Measurements from ENCODE around the gene ACADVL.
"Not testable (repeated sequence)": the region's sequence is repeated elsewhere in the genome, so short reads cannot be mapped to it uniquely, and the experiment has no call there.

Gene ACADVL

DNA sequence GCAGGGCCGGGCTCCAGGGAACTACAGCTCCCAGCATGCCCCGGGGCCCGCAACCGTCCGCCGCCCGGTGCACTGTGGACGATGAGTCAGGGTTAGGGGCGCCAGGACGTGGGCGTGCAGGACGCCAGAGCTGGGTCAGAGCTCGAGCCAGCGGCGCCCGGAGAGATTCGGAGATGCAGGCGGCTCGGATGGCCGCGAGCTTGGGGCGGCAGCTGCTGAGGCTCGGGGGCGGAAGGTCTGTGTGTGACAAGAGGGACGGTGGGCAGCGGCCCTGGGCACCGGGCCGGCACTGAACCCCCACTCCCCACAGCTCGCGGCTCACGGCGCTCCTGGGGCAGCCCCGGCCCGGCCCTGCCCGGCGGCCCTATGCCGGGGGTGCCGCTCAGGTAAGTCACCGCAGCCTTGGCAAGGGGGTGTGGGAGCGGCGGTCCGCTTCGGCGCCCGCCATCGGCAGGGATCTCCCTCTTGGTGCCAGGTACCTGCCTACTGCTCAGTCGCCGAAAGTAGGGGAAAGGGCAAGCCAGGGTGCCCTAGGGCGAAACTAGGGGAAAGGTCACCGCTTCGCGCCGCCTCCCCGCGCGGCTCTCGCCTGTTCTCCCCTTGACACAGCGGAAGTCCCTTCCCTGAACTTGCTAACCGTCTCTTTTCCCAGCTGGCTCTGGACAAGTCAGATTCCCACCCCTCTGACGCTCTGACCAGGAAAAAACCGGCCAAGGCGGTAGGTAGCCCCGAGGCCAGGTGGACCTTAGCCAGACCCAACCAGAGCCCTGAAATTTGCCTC, at the start of gene ACADVL, which contains the start of gene DLG4:
Gene ACADVL (plus strand): TSS at position 127 of the 781 bp plus-strand sequence. CDS start 47 bp downstream, at position 174.
Gene DLG4 (minus strand): TSS at position 25 of the 781 bp plus-strand sequence.
- no peak for DNase-seq

DNA sequence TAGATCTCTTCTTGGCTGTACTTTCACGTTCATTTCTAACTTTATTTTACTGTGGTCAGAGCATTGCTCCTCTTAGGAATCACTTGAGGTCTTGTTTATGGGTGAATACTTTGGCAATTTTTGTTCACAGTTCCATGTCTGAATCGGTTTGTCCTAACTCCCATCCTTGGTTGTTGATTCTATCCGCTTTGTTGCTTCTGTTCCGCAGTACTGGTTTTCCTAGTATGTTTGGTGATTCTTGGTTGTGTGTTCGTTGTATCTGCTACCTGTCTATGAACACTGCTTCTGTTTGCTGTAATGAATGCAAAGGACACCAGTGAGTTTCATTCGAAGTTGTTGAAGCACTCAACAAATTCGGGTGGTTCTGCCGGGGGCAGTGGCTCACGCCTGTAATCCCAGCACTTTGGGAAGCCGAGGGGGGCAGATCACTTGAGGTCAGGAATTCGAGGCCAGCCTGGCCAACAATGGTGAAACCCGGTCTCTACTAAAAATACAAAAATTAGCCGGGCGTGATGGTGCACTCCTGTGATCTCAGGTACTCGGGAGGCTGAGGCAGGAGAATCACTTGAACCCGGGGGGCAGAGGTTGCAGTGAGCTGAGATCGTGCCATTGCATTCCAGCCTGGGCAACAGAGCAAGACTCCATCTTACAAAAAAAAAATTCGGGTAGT, 47.1 kb upstream of the ACADVL start:
- DNase-seq: not testable (repeated sequence)

DNA sequence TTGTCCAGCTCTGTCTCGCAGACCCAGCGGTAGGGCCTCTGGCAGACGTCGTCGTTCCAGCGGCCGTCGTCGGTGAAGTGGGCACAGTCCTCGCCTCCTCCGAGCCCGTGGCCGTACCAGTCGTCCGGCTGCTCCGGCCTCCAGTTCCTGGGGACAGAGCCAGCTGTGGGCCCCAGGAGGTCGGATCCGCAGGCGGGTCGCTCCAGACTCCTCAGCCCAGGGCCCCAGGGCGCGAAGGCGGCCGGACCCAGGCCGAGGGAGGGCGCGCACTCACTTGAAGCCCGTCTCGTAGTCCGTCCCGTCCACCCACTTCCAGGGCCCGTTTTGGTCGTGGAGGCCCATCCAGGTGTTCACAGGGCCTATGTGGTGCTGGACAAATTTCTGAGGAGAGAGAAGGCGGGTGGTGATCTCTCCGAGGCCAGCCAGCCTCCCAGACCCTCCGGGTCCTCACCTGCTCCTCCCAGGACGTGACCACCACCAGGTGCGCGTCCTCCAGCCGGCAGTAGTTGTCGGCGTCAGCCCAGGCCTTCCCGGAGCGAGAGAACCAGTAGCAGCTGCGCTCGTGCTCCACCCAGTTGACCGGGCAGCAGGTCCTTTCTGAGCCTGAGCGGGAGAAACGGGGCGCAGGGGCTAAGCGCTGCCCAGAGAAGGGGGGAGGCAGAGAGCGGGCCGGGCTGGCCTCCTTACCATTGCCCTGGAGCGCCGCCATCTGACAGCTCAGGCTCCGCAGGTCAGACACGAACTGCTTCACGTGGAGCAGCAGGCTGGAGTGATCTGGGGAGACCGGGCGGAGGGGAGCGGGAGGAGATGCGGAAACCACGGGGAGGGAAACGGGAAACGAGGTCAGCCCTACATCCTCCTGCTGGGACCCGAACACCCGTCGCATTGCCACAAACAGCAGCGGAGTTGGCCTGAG, 45.8 kb upstream of the ACADVL start:
- no peak for DNase-seq

DNA sequence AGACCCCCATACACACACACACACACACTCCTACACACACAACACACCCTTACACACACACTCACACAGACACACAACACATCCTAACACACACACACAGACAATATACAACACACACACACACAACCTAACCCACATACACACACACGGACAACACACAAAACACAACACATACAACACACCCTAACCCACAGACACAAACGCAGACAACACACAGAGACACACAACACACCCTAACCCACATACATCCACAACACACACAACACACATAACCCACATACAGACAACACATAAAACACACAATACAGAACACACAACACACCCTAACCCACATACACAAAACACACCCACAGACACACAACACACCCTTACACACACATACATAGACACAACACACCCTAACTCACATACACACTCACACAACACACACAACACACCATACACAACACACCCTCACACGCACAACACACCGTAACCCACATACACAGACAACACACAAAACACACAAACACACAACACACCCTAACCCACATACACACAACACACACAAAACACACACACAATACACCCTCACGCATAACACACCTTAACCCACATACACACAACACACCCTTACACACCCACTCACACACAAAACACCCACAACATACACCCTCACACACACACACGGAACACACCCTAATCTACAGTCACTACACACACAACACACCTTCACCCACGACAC, 45.0 kb upstream of the ACADVL start:
- no peak for DNase-seq

DNA sequence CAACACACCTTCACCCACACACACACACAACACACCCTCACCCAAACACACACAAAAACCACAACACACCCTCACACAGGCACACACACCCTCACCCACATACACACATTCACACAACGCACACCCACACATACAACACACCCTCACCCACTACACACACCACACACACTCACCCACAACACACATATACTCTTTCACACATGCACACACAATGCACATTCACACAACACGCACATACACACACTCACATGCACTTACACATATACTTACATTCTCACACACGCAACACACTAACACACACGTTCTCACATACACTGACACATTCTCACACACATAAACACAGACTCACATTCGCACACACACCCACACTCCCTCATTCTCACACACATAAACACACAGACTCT, 44.4 kb upstream of the ACADVL start:
- DNase-seq: no peak

DNA sequence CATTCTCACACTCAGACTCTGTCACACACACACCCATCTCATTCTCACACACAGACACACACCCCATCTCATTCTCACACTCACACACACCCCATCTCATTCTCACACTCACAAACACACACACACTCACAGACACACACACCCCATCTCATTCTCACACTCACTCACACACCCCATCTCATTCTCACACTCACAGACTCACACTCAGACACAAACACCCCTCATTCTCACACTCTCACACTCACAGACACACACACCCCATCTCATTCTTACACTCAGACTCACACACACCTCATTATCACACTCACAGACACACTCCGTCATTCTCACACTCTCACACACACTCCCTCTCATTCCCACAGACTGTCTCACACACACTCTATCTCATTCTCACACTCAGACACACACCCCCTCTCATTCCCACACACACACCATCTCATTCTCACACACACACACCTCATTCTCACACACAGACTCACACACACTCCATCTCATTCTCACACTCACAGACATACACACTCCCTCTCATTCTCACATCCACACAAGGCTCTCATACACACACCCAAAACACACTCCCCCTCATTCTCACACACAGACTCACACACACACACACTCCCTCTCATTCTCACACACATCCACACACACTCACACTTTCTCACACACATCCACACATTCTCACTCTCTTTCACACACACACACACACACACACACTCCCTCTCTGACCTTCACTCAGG, 43.5 kb upstream of the ACADVL start:
- no peak for DNase-seq

DNA sequence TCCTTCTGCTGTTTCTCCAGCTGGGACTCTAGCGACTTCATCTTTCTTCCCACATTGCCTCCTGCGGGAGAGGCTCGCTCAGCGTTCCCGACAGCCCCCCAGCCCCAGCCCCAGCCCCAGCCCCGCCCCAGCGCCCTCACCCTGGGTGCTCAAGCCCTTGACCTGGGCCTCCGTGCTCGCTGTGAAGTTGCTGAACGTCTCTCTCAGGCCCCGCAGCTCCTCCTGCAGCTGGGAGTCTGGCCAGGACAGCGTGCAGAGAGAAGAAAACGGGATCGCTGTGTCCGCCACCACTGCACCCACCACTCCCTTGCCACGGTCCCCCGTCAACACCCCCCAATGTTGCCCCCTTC, 42.9 kb upstream of the ACADVL start:
- no peak for DNase-seq

DNA sequence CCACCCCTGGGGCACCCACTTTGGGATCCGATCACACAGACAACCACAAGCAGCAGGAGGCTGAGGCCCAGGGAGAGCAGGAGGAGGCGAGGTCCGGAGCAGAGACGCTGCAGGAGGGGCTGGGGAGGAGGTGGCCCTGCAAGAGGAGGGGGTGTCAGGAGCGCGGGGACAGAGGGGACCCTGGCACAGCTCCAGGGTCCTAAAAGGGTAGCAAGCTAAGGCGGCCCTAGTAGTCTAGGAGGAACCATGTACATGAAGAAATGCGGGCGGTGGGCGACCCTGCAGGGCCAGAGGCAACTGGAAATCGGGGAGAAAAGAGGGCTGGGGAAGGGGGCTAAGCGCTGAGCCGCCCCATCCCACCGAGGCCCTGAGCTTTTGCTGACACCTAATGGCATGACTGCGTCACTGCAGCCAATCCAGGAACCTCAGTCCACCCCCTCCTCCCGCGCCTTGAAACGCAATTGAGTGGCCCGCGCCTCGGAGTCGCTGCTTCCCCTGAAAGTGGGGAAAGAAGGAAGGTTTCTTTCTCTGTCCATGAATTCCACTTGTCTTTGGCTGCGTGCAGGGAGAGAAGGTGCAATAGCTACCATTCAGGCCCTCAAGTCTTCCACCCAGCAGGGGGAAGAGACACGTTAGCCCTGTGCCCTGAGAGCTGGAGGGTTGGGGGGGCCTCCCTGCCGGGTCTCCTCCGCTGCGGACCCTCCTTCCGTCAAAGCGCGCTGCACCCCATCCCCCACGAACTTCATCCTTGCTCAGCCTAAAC, 42.4 kb upstream of the ACADVL start:
- no peak for DNase-seq

DNA sequence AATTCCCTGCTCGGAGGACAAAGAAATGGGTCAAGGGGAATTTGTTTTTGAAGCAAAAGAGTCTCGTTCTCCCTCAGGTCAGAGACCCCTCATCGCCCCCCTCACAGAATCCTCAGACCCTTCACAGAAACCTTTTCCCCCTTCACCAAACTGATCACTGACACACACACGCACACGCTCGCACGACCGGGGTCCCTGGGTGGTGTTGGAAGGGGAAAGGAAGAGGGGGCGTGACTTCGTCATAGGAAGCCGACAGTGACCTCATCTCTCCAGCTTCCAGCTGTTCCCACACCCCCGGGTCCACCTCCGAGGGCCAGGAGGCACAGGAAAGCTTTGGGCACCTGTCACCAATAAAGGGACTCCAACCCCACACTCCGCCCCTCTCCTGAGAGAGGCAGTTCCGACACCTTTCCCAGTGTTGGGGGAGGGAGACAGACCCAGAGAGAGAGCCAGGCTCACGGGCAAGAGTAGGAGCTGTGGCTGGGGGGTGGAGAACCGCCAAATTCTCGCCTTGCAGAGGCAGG, 41.7 kb upstream of the ACADVL start:
- no peak for DNase-seq

DNA sequence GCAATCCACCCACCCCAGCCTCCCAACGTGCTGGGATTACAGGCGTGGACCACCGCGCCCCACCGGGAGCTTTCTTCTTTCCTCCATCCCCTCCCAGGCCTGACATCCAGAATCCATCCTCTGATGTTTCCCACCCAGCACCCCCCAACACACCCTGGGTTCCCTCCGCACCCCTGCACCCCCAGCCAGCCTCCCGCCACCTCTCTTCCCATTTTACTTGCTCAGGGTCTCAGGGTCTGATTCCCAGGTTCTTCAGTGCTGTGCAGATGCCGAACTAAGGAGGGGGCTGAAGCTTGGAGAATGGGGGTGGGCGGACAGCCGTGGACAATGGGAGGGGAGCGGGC, 40.8 kb upstream of the ACADVL start:
- DNase-seq: no peak

DNA sequence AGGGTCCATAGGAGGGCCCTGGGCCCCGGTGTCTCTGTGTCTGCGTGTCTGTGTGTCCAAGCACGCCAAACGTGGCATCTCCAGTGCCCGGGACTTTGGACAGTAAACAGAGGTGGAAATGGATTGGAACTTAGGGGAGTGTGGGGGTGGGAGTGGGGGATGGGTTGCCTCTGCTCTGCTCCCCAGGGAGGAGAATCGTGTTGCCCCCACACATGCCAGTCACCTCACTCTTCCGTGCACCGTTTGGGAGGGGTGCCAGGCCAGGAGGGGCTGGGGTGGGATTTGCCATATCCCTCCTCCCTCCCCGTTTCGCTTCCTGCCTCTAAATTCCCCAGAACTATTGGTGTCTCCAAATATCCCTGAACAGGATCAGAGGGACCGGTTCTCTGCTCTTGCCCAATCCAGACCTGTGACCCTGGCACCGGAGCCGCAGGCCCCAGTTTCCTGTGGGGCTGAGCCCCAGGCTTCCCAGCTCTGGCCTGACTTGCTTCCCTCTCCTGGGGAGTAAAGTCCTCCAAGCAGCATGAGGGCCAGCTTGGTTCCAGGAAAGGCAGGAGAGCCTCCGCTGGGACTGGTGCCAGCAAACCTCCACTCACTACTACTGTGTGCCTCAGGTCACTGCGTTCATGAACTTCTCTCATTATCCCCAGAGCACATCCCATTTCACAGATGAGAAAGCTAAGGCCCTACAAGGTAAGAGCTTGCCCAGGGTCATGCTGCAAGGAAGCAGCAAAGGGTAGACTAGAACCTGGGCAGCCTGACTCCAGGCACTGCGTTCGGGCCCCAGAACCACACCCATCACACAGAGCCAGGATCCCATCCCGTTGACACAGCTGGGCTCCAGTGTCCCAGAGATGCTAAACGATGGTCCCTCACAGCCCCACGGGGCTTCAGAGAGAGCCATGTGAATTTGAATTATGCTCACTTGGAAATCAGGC, 40.2 kb upstream of the ACADVL start, which contains the start of gene ASGR1:
Gene ASGR1 (minus strand): TSS at position 54 of the 938 bp plus-strand sequence. CDS start 807 bp downstream, outside the sequence.
- DNase-seq: no peak

DNA sequence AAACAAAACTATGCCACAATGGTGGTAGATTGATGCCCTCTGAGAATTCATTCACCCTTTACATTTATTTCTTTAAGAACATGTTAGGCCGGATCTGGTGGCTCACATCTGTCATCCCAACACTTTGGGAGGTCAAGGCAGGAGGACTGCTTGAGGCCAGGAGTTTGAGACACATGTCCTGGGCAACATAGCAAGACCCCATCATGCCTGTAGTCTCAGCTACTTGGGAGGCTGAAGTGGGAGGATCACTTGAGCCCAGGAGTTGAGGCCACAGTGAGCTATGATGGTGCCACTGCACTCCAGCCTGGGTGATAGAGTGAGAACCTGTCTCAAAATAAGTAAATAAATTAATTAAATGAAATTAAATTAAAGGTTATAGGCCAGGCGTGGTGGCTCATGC, 37.6 kb upstream of the ACADVL start:
- DNase-seq: not testable (repeated sequence)

DNA sequence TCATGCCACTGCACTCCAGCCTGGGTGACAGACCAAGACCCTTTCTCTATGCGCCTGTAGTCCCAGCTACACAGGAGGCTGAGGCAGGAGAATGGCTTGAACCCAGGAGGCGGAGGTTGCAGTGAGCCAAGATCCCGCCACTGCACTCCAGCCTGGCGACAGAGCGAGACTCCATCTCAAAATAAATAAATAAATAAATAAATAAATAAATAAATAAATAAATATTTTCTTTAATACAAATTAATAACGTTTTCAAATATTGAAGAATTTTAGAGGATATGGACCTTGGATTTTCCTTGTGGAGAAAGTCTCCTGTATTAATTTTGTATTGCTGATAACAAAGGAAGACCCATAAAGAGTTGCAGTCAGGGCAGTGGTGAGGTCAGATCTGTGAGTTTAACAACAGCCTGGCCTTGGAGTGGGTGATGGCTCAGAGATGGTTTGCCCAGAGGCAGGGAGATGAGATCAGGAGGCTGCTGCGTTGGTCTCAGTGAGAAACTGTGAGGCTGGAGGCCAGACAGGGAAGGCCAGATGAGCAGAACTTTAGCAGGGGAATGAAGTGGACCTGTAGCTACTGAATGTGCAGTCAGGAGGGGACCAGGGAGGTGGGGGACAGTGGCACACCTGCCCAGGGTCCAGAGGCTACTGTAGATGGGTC, 36.2 kb upstream of the ACADVL start:
- no peak for DNase-seq

DNA sequence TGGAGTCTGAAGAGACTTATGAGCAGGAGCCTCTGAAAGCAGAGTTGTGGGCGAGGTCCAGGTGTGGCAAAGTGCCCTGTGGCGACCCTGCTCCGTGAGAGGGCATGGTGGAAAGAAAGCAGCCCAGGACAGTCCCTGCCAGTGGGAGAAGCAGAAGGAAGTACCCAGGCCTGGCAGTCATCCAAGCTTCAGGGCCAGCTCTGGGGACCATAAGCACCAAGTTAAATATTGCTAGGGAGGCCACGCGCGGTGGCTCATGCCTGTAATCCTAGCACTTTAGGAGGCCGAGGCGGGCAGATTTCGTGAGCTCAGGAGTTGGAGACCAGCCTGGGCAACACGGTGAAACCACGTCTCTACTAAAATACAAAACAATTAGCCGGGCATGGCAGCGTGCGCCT, 35.6 kb upstream of the ACADVL start:
- DNase-seq: no peak

DNA sequence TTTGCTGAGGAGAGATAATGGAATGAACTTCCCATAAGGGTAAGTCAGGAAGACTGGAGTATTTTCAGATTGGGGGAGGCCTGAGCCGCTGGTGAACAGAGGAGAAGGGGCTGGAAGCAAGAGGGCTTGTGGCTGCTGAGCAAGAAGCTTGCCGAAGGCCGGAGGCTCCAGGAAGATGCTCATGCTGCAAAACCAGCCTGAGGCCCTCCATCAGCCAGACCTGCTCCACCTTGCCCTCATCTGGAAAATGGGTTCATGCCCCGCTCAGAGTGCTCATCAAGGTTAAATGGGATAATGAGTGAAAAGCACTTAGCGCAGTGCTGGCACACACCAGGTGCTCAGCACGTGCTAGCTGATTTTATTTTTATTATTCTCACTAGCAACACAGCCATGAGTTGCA, 35.1 kb upstream of the ACADVL start:
- DNase-seq: no peak

DNA sequence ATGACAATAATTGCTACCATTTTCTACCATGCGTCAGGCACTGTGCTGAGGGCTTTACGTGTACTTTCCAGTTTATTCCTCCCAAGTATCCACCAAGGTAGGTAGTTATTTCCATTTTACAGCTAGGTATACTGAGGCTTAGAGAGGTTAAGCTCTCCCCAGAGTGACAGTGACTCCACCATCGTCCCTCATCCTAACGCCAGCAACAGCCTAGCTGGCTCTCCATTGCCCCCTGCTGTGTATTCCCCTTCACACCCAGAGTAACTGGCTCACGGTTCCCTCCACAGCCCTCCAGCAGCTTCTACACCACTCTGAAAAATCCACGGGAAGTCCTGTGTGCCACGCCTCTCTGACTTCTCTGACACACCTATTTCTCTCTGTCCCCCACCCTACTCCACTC, 33.5 kb upstream of the ACADVL start:
- no peak for DNase-seq

DNA sequence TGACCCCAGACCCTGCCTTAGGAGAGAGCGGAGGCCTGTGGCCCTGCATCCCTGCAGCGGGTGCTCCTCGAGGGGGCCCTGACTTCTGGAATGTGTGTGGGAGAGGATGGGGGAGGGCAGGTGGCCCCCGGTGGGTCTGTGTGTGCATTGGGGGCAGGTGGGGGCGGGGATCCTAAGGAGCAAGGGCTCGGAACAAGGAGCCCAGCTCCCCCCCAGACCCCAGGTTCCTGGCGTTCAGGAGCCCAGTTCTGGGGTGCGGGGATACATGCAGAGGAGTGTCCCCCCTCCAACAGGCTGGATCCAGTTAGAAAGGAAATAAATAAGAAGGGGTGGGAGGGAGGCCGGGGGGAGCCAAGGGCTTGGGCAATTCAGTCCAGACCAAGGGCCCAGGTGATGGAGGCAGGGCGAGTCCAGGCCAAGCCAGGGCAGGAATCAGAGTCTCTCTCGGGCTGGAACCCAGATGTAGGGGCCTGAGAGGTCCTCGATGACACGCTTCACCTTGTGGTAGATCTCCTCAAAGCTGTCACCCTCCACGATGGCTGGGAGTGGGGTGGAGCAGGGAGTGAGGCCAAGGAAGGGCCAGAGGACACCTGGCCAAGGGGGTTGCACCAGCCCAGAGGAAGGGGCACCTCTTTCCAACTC, 29.3 kb upstream of the ACADVL start:
- no peak for DNase-seq

DNA sequence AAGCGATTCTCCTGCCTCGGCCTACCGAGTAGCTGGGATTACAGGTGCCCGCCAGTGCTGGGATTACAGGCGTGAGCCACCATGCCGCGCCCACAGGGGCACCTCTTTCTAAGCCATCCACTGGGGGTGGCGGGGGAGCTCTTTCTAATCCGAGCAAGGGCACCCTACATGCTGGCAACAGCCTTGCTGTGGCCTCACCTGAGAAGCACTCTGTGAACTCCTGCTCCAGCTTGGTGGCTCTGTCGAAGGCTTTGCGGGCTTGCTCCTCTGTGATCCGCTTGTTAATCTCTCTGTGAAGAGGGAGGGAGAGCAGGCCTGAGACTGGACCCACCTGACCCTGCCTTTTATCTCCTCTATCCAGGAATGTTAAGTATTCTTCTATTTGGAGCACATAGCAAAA, 28.7 kb upstream of the ACADVL start:
- no peak for DNase-seq
